Measurements from ENCODE around the gene POLG. TPM values are rescaled to one million over a fixed set of nuclear protein-coding genes. Genes with fewer than 3 reads are reported as not detected.

Gene POLG
- total RNA-seq, 1 donor from 2014 or later: 36.0 TPM

DNA sequence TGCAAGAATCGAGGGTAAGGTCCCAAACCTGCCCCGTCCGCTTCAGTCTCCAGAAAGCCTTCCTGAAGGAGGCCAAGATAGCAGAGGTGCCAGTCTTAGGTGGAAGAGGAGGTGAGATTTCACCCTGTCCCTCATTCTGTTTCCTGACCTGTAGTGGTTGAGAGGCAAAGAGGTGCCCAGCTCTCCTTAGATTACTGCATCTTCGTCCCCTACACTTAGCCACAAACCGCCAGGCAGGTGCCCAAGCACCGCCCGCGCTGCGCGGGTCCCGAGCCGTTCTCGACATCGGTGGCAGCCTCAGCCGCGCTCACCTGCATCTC lies 23.8 kb upstream of the POLG start:
- ATAC-seq: no peak
- DNase-seq (ENCODE audit: low spot score): no peak

DNA sequence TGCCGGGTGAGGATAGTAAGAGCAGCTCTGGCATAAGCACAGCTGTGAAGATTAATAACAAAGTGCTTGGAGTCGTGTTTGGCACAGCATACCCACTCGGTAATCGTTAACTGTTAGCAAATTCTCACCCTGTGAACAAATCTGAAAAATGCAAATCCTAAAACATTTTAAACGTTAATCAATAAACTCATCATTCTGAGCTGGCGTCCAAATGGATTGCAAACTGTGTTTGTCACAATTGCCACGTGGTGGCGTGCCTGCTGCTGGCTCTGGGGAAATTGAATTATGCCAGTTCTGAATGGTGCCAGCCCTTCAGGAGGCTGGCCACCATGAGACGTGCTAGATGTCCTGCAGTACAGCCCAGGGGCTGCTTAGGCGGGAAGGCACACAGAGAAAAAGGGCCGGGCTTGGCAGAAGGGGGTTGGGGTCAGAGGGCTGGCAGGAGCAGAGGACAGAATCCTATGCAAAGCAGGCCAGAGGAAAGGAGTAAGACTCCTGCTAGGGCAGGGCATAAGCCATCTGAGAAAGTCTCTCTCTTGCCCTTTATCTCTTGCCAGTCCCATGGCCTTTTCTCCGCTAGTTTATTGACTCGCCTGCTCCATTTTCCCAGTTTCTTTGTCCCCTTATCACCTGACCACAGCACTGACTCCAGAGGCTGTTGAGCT lies 22.1 kb upstream of the POLG start:
- DNase-seq (ENCODE audit: low spot score) (no peak), ATAC-seq (peak; percentile 52)

DNA sequence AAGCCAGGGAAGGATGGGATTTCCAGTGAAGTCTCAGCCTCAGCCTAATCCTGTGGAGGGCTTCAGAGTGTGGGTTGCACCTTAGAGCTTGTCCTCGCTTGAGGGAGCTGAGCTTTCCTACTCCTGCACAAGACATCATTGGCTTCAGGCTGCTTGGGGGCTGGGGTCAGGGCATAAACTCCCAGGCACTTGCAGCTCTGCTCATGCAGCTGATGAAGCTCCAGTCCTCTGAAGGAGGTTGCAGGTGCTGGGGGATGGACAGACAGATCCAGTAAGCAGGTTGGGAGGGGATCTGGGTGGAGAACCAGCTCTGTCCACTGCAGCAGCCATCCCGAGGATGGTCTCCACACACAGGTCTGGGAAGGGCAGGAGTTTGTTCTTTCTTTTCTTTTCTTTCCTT lies 19.4 kb upstream of the POLG start:
- DNase-seq (ENCODE audit: low spot score): no peak
- no peak for ATAC-seq

DNA sequence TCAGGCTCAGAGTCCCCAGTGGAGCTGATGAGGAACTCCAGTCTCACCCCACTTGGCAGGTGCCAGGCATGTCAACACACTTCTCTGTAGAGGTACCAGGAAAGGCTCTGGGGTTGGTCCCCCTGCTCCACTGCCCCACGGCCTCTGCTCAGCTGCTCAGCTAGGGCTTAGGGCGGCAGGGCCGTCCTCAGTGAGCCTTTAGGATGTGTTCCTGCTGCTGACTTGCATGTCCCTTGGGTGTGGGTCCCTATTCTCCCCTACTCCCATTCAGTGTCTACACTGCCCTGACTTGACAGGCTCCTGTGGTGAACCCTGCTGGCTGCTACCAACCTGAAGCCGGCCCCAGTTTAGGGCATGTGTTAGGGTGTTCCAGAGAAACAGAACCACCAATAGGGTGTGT lies 17.9 kb upstream of the POLG start:
- no peak for DNase-seq (ENCODE audit: low spot score)
- no peak for ATAC-seq

- no peak for ATAC-seq
- no peak for DNase-seq (ENCODE audit: low spot score)
Measured at GRCh38 chr15:89349206-89349558, 14.6 kb upstream of the POLG start.

- no peak for ATAC-seq
- DNase-seq (ENCODE audit: low spot score): no peak
Measured at GRCh38 chr15:89346516-89347231, 12.1 kb upstream of the POLG start.

DNA sequence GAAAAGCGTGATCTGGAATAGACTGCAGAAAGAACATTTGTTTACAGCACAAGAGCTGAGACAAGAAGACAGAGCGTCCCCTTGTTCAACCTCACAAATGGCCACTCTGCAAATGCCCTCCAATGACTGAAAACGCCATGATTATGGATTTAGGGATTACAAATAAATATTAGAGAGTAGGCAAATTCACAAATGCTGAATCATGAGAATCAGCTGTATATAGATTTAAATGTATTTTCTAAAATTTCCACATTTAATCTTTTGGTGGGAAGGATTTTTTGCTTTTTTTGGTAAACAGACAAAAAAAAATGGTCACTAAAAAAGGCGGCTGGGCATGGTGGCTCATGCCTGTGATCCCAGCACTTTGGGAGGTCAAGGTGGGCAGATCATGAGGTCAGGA lies 10.6 kb upstream of the POLG start:
- ATAC-seq: no peak
- DNase-seq (ENCODE audit: low spot score): no peak

GRCh38 chr15:89342840-89343239 lies 8.2 kb upstream of the POLG start:
- DNase-seq (ENCODE audit: low spot score): no peak
- no peak for ATAC-seq

DNA sequence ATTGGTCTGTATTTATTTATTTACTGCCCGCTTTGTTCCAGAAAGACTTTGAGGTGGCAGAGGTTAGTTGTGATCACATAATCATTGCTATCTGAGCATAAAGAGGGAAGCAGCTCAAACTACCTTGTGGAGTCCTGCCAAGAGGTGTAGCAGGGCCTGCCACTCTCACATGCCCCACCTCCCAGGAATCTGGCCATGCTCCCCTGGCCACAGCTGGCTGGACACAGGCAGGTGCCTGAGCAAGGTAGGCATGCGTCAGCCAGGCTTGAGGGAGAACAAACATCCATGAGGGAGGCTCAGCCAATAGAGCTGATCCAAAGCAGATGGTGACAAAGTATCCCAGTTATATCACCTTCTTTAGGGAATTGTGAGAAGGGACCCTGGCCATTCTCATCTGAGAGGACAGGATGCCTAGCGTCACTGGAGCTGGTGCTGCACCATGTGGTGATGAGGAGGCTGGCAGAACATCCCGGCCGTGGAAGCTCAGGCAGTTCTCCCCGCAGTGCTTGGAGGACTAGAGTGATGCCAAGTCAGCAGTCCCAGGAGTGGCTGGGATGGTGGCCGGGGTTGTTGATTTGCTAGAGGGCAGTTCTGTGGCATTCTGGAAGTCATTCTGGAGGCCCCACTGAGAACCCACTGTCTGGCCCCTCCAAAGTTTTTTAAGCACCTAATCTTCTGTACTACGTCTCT lies 6.8 kb upstream of the POLG start:
- DNase-seq (ENCODE audit: low spot score): no peak
- ATAC-seq: peak; percentile 53

- ATAC-seq: peak; percentile 73
- no peak for DNase-seq (ENCODE audit: low spot score)
Measured at GRCh38 chr15:89340573-89340972, 5.9 kb upstream of the POLG start.

DNA sequence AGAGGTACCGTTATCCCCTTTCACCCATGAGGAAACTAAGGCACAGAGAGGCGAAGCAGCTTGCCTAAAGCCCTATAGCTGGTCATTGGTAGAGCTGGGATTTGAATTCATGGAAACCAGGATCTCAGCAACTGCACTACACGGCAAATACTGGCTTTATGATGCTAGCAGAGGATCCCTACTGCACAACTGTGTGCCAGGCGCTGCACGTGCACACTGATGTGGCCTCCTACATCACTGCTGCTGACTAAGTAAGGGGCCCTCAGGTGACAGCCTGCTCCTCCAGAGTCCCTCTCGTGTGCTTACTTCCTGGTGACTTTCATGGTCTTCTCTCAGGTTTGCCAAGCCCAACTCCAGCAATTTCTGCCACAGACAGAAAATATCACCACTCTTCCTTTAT lies 3.4 kb upstream of the POLG start:
- ATAC-seq (no peak), DNase-seq (ENCODE audit: low spot score) (no peak)

DNA sequence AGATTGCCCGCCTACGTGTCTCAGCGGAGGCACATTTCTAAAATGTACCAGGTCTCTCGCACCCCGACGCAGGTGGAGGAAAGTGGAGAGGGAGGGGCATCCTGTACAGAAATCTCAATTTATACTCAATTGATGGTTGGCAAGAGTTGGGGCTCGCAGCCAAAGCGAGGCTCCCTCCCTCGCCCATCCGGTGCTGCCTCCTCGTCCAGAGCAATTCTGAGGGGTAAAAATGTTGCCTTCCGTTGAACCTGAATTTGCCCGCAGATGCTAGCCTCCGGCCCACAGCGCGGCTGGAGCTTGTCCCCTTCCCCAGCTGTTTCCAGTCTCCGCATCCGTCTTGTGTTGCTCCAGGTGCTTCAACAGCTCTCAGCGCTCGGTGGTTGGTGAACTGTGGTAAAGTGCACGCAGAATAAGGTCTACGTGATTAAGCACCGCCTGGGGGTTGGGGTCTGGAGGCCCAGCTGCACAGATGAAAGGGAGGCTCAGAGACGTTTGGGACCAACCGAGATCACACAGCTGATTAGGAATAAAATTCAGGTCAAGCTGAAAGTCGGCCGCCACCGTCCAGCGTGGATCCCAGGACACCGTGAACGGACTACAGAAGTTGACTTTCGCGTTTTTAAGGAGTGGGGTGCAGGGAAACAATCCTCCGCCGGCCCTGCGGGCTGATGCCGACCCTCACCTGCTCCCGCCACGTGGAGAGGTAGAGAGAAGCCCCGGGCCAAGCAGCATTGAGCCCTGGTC lies 846 bp upstream of the POLG start:
- no peak for DNase-seq (ENCODE audit: low spot score)
- ATAC-seq: no peak

DNA sequence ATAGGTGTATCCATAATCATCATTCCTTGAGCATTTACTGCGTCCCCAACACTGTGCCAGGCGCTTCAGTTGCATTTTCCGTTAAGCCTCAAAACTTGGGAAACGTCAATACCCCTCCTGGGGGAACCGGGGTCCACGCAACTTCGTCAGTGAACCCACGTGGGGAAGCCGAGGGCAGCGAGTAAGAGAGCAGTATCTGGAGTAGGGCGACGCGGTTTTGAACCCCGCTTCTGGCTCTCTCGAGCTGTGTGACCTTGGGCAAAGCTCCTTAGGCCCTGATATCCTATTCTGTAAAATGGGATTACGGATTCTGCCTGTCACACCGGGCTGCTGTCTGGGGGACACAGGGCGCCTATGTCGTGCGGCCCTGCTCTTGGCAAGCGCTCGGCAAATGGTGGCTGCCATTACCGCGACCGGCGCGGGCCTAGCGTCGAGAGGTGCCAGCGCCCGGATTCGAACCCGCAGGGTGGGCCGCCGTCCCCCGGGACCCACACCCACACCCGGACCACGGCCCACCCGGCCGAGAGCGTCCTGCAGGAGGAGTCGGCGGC lies 590 bp downstream of the POLG start:
- DNase-seq (ENCODE audit: low spot score): no peak
- peak; percentile 30 for ATAC-seq

- ATAC-seq: no peak
- DNase-seq (ENCODE audit: low spot score): no peak
Measured at GRCh38 chr15:89333011-89333860, 1.4 kb downstream of the POLG start.

DNA sequence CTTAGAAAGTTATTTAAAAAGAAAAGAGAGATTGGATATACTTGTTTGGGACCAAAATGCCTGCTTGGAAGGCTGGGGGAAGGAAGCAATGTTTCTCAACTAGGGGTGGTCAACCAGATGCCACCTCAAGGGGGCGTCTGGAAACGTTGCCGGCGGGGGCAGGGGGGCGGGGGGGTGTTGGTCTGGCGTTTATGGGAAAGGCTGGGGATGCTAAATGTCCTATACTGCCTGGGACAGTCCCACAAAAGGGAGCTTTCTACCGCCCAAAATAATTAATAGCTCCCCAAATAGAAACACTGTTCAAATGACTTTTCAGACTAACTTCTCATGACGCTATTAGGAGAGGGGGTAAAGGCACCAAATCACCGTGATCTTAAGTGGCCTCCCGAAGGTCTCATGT lies 2.2 kb downstream of the POLG start:
- DNase-seq (ENCODE audit: low spot score): no peak
- no peak for ATAC-seq

- DNase-seq (ENCODE audit: low spot score): no peak
- ATAC-seq: no peak
Measured at GRCh38 chr15:89330881-89331595, 3.6 kb downstream of the POLG start.

DNA sequence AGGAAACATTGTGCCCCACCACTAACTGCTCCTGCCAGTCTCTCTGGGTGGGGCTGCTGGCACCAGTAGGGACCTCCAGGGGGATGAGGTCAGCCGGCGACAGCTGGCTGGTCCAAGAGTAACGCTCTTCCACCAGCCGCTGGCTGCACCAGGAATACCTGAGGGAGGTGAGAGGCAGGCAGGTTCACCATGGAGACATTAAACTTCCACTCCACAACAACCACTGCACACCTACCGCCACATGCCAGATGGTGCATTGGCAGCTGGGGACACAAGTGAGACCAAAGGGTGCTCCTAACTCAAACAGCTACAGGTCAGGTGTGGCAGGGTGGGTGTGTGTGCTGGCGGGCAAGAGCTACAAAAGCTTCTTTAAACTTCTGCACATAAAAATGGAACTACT lies 4.5 kb downstream of the POLG start:
- no peak for DNase-seq (ENCODE audit: low spot score)
- ATAC-seq: no peak

- no peak for DNase-seq (ENCODE audit: low spot score)
- no peak for ATAC-seq
Measured at GRCh38 chr15:89329329-89330084, 5.1 kb downstream of the POLG start.

Data from left lobe of liver (tissue), 2 donors.